GM21576 (cell line): ENCODE data around the gene KLHL3.
A peak's percentile ranks its signal among the peaks of the same experiment; 100 is the strongest.

ENCODE experiments used
- ATAC-seq: cut with Tn5 transposase; IDR thresholded peaks from one replicate; pipeline ENCODE4 v1.9.1; 2021; ENCODE audit warnings: mild to moderate bottlenecking, moderate library complexity; ENCODE audit not compliant: unreplicated experiment

The KLHL3 gene

GRCh38 chr5:137636099-137636498 lies 99.8 kb downstream of the KLHL3 start:
- ATAC-seq, result no peak

- no peak for ATAC-seq
Measured at GRCh38 chr5:137635521-137635921, 100.4 kb downstream of the KLHL3 start.

- no peak for ATAC-seq
Measured at GRCh38 chr5:137633896-137634295, 102.0 kb downstream of the KLHL3 start.

GRCh38 chr5:137632716-137633115 lies 103.2 kb downstream of the KLHL3 start:
- ATAC-seq, result no peak

- ATAC-seq, result no peak
Measured at GRCh38 chr5:137631453-137631852, 104.4 kb downstream of the KLHL3 start.

- ATAC-seq, result no peak
Measured at GRCh38 chr5:137630972-137631370, 104.9 kb downstream of the KLHL3 start.

- no peak for ATAC-seq
Measured at GRCh38 chr5:137630216-137630971, 105.5 kb downstream of the KLHL3 start.

- peak; percentile 77 for ATAC-seq
Measured at GRCh38 chr5:137629646-137630045, 106.2 kb downstream of the KLHL3 start.

GRCh38 chr5:137627706-137628105 lies 108.2 kb downstream of the KLHL3 start:
- ATAC-seq, result no peak

GRCh38 chr5:137627293-137627692 lies 108.6 kb downstream of the KLHL3 start:
- no peak for ATAC-seq

- ATAC-seq, result no peak
Measured at GRCh38 chr5:137624786-137625349, 111.0 kb downstream of the KLHL3 start.

GRCh38 chr5:137622850-137623249 lies 113.0 kb downstream of the KLHL3 start:
- no peak for ATAC-seq

- no peak for ATAC-seq
Measured at GRCh38 chr5:137621861-137622823, 113.7 kb downstream of the KLHL3 start.

- ATAC-seq, result no peak
Measured at GRCh38 chr5:137621306-137621705, 114.6 kb downstream of the KLHL3 start.

- ATAC-seq, result no peak
Measured at GRCh38 chr5:137619191-137619870, 116.6 kb downstream of the KLHL3 start.

GRCh38 chr5:137618476-137618875 lies 117.4 kb downstream of the KLHL3 start:
- ATAC-seq, result no peak

- ATAC-seq, result no peak
Measured at GRCh38 chr5:137617528-137618205, 118.2 kb downstream of the KLHL3 start.

- no peak for ATAC-seq
Measured at GRCh38 chr5:137616046-137616445, 119.8 kb downstream of the KLHL3 start.

GRCh38 chr5:137615171-137615775 lies 120.6 kb downstream of the KLHL3 start:
- no peak for ATAC-seq
